ENCODE measurements around the gene MYOG. TPM values are rescaled to one million over a fixed set of nuclear protein-coding genes. Genes with fewer than 3 reads are reported as not detected.

Gene MYOG
- total RNA-seq, 2 donors from 2014 or later = not detected

DNA sequence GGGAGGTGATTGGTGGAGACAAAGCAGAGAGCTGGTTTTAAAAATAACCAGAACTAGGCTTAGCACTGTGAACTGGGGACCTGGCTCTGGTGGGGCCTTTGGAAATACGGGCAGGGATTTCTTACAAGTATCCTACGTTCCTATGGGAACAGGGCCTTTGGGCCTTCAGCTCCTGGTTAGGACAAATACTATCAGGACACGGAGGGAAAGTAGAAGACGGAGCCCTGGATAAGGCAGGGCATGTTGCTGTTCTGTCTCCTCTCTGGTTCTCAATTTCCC is 5.3 kb upstream of the MYOG start:
- no peaks in the 10 kb centered on the region for H3K36me3 ChIP-seq (ENCODE audit: control insufficient read depth, insufficient read depth, low read length)
- H3K27ac ChIP-seq (ENCODE audit: low read depth, low read length) = no peak overlapping the region
- Mint-ChIP-seq H3K27me3 (ENCODE audit: insufficient read depth) (peaks cover 9% of the 10 kb centered on the region), H3K36me3 (ENCODE audit: low read depth) (peaks cover 1% of the 10 kb centered on the region), H3K9me3 (peaks cover 23% of the 10 kb centered on the region), H3K4me3 (no peak overlapping the region), H3K4me1 (peaks cover 33% of the 10 kb centered on the region), H3K27ac (no peak overlapping the region)
- TF ChIP-seq, protein P1, sequence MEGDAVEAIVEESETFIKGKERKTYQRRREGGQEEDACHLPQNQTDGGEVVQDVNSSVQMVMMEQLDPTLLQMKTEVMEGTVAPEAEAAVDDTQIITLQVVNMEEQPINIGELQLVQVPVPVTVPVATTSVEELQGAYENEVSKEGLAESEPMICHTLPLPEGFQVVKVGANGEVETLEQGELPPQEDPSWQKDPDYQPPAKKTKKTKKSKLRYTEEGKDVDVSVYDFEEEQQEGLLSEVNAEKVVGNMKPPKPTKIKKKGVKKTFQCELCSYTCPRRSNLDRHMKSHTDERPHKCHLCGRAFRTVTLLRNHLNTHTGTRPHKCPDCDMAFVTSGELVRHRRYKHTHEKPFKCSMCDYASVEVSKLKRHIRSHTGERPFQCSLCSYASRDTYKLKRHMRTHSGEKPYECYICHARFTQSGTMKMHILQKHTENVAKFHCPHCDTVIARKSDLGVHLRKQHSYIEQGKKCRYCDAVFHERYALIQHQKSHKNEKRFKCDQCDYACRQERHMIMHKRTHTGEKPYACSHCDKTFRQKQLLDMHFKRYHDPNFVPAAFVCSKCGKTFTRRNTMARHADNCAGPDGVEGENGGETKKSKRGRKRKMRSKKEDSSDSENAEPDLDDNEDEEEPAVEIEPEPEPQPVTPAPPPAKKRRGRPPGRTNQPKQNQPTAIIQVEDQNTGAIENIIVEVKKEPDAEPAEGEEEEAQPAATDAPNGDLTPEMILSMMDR (conservative IDR thresholded peaks at IDR 0.05) = no peak
- H3K4me1 ChIP-seq (ENCODE audit: control insufficient read depth, insufficient read depth, low read length) = peaks cover 7% of the 10 kb centered on the region
- H3K9ac ChIP-seq (ENCODE audit: extremely low read depth, low read length, poor library complexity, severe bottlenecking) = no peak overlapping the region
- peaks cover 37% of the 10 kb centered on the region for H3K9me3 ChIP-seq (ENCODE audit: control insufficient read depth, low read length)
- 90 to 95% methylated on average over 3 to 4 of the region's 4 CpGs for WGBS, 2 experiments (ENCODE audit: insufficient coverage in 1 of 2, insufficient read length in 1 of 2)
- DNase-seq = no peak
- H3K27me3 ChIP-seq (ENCODE audit: control insufficient read depth, insufficient read depth, low read length, poor library complexity, severe bottlenecking) = no peaks in the 10 kb centered on the region
- no peak overlapping the region for H3K4me3 ChIP-seq (ENCODE audit: low read length)

DNA sequence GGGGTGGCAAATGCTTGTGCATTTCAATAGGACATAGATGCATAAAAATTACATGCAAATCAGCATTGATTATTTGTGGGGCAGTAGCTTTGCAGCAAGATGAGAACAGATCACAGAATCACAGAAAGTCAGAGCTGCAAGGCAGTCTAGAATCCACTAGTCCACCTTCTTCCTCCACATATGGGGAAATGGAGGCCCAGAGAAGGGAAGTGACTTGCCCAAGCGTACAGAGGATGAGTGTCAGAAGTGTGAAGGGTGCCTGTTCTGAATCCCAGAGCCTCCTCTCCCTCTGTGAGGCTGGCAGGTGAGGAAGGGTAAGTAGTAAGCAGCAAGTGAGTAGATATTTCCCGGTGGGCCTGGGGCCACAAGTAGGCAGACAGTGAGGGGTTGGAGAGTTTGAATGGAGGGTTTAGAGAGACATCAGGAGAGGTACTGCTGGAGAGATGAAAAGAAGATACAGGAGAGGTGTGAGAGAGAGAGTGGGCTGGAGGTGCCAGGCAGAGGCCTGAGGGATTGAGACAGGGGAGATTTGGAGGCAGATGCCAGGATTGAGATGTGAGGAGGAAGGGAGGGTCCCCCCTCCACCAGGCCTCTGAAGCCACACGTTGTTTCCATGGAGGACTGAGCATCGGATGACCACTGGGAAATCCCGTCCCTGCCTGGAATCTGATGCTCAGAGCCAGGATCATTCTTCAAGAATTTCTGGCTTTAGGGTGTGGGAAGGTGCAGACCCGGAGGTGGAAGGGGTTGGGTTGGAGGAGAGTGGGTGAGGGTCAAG is 4.8 kb upstream of the MYOG start:
- DNase-seq = peak; percentile 35
- Mint-ChIP-seq H3K27ac (no peak overlapping the region), H3K36me3 (ENCODE audit: low read depth) (peaks cover 1% of the 10 kb centered on the region), H3K9me3 (peaks cover 18% of the 10 kb centered on the region), H3K27me3 (ENCODE audit: insufficient read depth) (peaks cover 8% of the 10 kb centered on the region), H3K4me1 (peaks cover 34% of the 10 kb centered on the region), H3K4me3 (no peak overlapping the region)
- Histone ChIP-seq H3K9me3 (ENCODE audit: control insufficient read depth, low read length) (peaks cover 32% of the 10 kb centered on the region), H3K27me3 (ENCODE audit: control insufficient read depth, insufficient read depth, low read length, poor library complexity, severe bottlenecking) (no peaks in the 10 kb centered on the region), H3K9ac (ENCODE audit: extremely low read depth, low read length, poor library complexity, severe bottlenecking) (no peak overlapping the region), H3K36me3 (ENCODE audit: control insufficient read depth, insufficient read depth, low read length) (no peaks in the 10 kb centered on the region), H3K27ac (ENCODE audit: low read depth, low read length) (no peak overlapping the region), H3K4me1 (ENCODE audit: control insufficient read depth, insufficient read depth, low read length) (peaks cover 7% of the 10 kb centered on the region), H3K4me3 (ENCODE audit: low read length) (no peak overlapping the region)
- TF ChIP-seq, protein P1 (conservative IDR thresholded peaks at IDR 0.05) = no peak
- WGBS, 2 experiments (ENCODE audit: insufficient coverage in 1 of 2, insufficient read length in 1 of 2) = 86 to 88% methylated on average over 4 to 6 of the region's 6 CpGs

DNA sequence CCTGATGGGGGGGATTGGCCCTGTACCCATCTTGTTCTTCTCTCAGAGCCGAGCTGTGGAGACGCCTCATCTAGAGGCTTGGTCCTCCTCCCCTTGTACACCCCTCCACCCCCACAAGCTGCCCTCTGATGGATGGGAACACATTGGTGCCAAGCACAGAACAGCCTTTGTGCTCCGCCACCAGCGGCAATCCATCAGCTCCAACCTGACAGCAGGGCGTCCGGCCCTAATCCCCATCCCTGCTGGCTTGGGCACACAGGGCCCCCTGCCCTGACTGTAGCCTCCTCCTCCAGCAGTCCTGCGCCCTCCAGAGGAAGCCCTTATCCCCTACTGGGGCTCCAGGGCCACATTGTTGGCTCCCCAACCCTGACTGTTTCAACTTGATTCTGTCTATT is 3.8 kb upstream of the MYOG start:
- peaks cover 7% of the 10 kb centered on the region for H3K4me1 ChIP-seq (ENCODE audit: control insufficient read depth, insufficient read depth, low read length)
- H3K4me3 Mint-ChIP-seq = no peak overlapping the region
- TF ChIP-seq, protein P1 (conservative IDR thresholded peaks at IDR 0.05) = peak; percentile 40
- no peak overlapping the region for H3K27ac Mint-ChIP-seq
- H3K36me3 ChIP-seq (ENCODE audit: control insufficient read depth, insufficient read depth, low read length) = no peaks in the 10 kb centered on the region
- 68 to 84% methylated on average over 6 to 7 of the region's 7 CpGs for WGBS, 2 experiments (ENCODE audit: insufficient coverage in 1 of 2, insufficient read length in 1 of 2)
- no peaks in the 10 kb centered on the region for H3K27me3 ChIP-seq (ENCODE audit: control insufficient read depth, insufficient read depth, low read length, poor library complexity, severe bottlenecking)
- H3K27ac ChIP-seq (ENCODE audit: low read depth, low read length) = no peak overlapping the region
- peak; percentile 66 for DNase-seq
- H3K4me1 Mint-ChIP-seq = peaks cover 34% of the 10 kb centered on the region
- H3K9me3 Mint-ChIP-seq = peaks cover 8% of the 10 kb centered on the region
- H3K36me3 Mint-ChIP-seq (ENCODE audit: low read depth) = peaks cover 1% of the 10 kb centered on the region
- H3K27me3 Mint-ChIP-seq (ENCODE audit: insufficient read depth) = peaks cover 5% of the 10 kb centered on the region
- H3K9me3 ChIP-seq (ENCODE audit: control insufficient read depth, low read length) = peaks cover 22% of the 10 kb centered on the region
- no peak overlapping the region for H3K9ac ChIP-seq (ENCODE audit: extremely low read depth, low read length, poor library complexity, severe bottlenecking)
- H3K4me3 ChIP-seq (ENCODE audit: low read length) = no peak overlapping the region

Data from endodermal cell (in vitro differentiated cells).